ENCODE results near the gene CR1L.

- TF ChIP-seq EP300 (IDR thresholded peaks at IDR 0.05; ENCODE audit: borderline replicate concordance) (no peak), MAX (IDR thresholded peaks at IDR 0.05) (no peak), RAD21 (IDR thresholded peaks at IDR 0.05; ENCODE audit: low read depth) (no peak)
Measured at GRCh38 chr1:207648334-207649209, 3.6 kb downstream of the CR1L start.
